ENCODE data around the gene PCDHGB5. TPM values are rescaled to one million over a fixed set of nuclear protein-coding genes. Genes with fewer than 3 reads are reported as not detected.
"Not testable (repeated sequence)": the region's sequence is repeated elsewhere in the genome, so short reads cannot be mapped to it uniquely, and the experiment has no call there.

PCDHGB5 gene
- total RNA-seq, 2 experiments from 2014 or later, result 0.11 TPM; not detected in 1

GRCh38 chr5:141407790-141408505, 10.2 kb downstream of the PCDHGB5 start, which contains the start of gene PCDHGB6:
TSS of gene PCDHGB6 (plus strand) at chr5:141408021. CDS start at chr5:141408203, 182 bp downstream.
- TF ChIP-seq CTCF (IDR thresholded peaks at IDR 0.05), result peak; percentile 55
- H3K4me3 Mint-ChIP-seq, result peak within 1 kb of the TSS; percentile 37
- intact Hi-C loops (cut with micrococcal nuclease); H3K4me1 Mint-ChIP-seq (ENCODE audit: low read depth); H3K27ac Mint-ChIP-seq: not testable (repeated sequence)
- ATAC-seq (peak; percentile 82), DNase-seq (peak; percentile 52)
- CTCF ChIA-PET, result interaction anchor here (0.6 to 4.3 kb wide), 15 partner anchors 10 to 177 kb away, joined by 3 to 20 read pairs (median 4); partner anchors contain the start of genes PCDHGA11, PCDHGB3, PCDHGB5 and PCDHGB7
- POLR2A ChIA-PET, result interaction anchor here (0.7 kb wide), 1 partner anchor 293 kb away, joined by 3 read pairs; no protein-coding TSS in a partner anchor
- H3K27me3 Mint-ChIP-seq, result peaks cover 72% of the 10 kb centered on the region
- H3K9me3 Mint-ChIP-seq, result peaks cover 25% of the 10 kb centered on the region
- H3K36me3 Mint-ChIP-seq (ENCODE audit: low read depth), result peaks cover 15% of the 10 kb centered on the region

GRCh38 chr5:141409598-141410306, 12.0 kb downstream of the PCDHGB5 start:
- peaks cover 8% of the 10 kb centered on the region for H3K4me1 Mint-ChIP-seq (ENCODE audit: low read depth)
- peaks cover 26% of the 10 kb centered on the region for H3K9me3 Mint-ChIP-seq
- H3K4me3 Mint-ChIP-seq, result no peak overlapping the region
- ChIA-PET POLR2A (no interaction called here), CTCF (no interaction called here)
- no peak for ATAC-seq
- H3K27ac Mint-ChIP-seq, result no peak overlapping the region
- no peak for DNase-seq
- peaks cover 22% of the 10 kb centered on the region for H3K36me3 Mint-ChIP-seq (ENCODE audit: low read depth)
- H3K27me3 Mint-ChIP-seq, result peaks cover 73% of the 10 kb centered on the region
- TF ChIP-seq CTCF (IDR thresholded peaks at IDR 0.05), result no peak
- intact Hi-C loops (cut with micrococcal nuclease), result loop anchor here (5.0 kb wide), 2 partner anchors 103 to 148 kb away; no protein-coding TSS in a partner anchor

GRCh38 chr5:141411575-141411974, 13.8 kb downstream of the PCDHGB5 start:
- ChIA-PET POLR2A (no interaction called here), CTCF (interaction anchor here (3.3 to 3.7 kb wide), 2 partner anchors 9 to 100 kb away, joined by 19 to 45 read pairs; partner anchors contain the start of gene PCDHGA9)
- no peak for TF ChIP-seq CTCF (IDR thresholded peaks at IDR 0.05)
- H3K36me3 Mint-ChIP-seq (ENCODE audit: low read depth), result peaks cover 25% of the 10 kb centered on the region
- H3K9me3 Mint-ChIP-seq, result peaks cover 28% of the 10 kb centered on the region
- H3K27ac Mint-ChIP-seq, result no peak overlapping the region
- no peak overlapping the region for H3K4me3 Mint-ChIP-seq
- DNase-seq (no peak), ATAC-seq (no peak)
- H3K4me1 Mint-ChIP-seq (ENCODE audit: low read depth), result peaks cover 12% of the 10 kb centered on the region
- intact Hi-C loops (cut with micrococcal nuclease), result loop anchor here (5.0 kb wide), 2 partner anchors 101 to 146 kb away; no protein-coding TSS in a partner anchor
- H3K27me3 Mint-ChIP-seq, result peaks cover 70% of the 10 kb centered on the region

GRCh38 chr5:141412854-141413539, 15.2 kb downstream of the PCDHGB5 start, which contains the start of gene PCDHGA10:
TSS of gene PCDHGA10 (plus strand) at chr5:141412987. CDS start at chr5:141413176, 189 bp downstream.
- Mint-ChIP-seq H3K4me1 (ENCODE audit: low read depth) (peaks cover 13% of the 10 kb centered on the region), H3K36me3 (ENCODE audit: low read depth) (peaks cover 26% of the 10 kb centered on the region), H3K4me3 (peak within 1 kb of the TSS; percentile 73), H3K27me3 (peaks cover 69% of the 10 kb centered on the region), H3K27ac (no peak within 1 kb of the TSS), H3K9me3 (peaks cover 28% of the 10 kb centered on the region)
- intact Hi-C loops (cut with micrococcal nuclease), result loop anchor here (5.0 kb wide), 2 partner anchors 99 to 144 kb away; no protein-coding TSS in a partner anchor
- peak; percentile 75 for DNase-seq
- ChIA-PET POLR2A (no interaction called here), CTCF (interaction anchor here (0.6 to 3.7 kb wide), 41 partner anchors 8 to 571 kb away, joined by 3 to 45 read pairs (median 5); partner anchors contain the start of genes PCDHGA1, PCDHGA11, PCDHGA12 and PCDHGA3)
- peak; percentile 79 for TF ChIP-seq CTCF (IDR thresholded peaks at IDR 0.05)
- ATAC-seq, result peak; percentile 78
